Mesodermal cell (in vitro differentiated cells): ENCODE measurements around the gene SERTAD4. TPM values are rescaled to one million over a fixed set of nuclear protein-coding genes. Genes with fewer than 3 reads are reported as not detected.
"Not testable (repeated sequence)": the region's sequence is repeated elsewhere in the genome, so short reads cannot be mapped to it uniquely, and the experiment has no call there.

ENCODE experiments used
- H3K27ac ChIP-seq: 2 replicates; pipeline ENCODE4 v1.7.0; 2013; ENCODE audit warnings: mild to moderate bottlenecking, low read depth, low read length, moderate library complexity; ENCODE audit not compliant: severe bottlenecking
- H3K36me3 ChIP-seq: 2 replicates; pipeline ENCODE4 v1.7.1; 2013; ENCODE audit warnings: mild to moderate bottlenecking, low read length, moderate library complexity; ENCODE audit not compliant: control insufficient read depth, insufficient read depth
- H3K4me1 ChIP-seq: one replicate; pipeline ENCODE4 v1.7.1; 2013; ENCODE audit warnings: mild to moderate bottlenecking, low read length; ENCODE audit not compliant: insufficient read depth, control insufficient read depth, poor library complexity, severe bottlenecking
- H3K4me3 ChIP-seq: 2 replicates; pipeline ENCODE4 v1.7.0; 2013; ENCODE audit warnings: low read length, control low read depth, mild to moderate bottlenecking; ENCODE audit not compliant: insufficient read depth, poor library complexity, severe bottlenecking; ENCODE audit errors: extremely low read depth
- H3K9me3 ChIP-seq: 2 replicates; pipeline ENCODE4 v1.7.1; 2013; ENCODE audit warnings: mild to moderate bottlenecking, low read length, moderate library complexity; ENCODE audit not compliant: control insufficient read depth
- WGBS, 2 experiments: methylation state at CpG; one replicate each; pipeline ENCODE4 v1.1.5; 2013; ENCODE audit warnings: missing lambda C conversion rate in 2 of 2; ENCODE audit not compliant: insufficient coverage in 2 of 2; 5-methylcytosine and 5-hydroxymethylcytosine counted together
- polyA plus RNA-seq, 2 experiments: library from polyadenylated mRNA; stranded (reverse); fragments of 50-300 nt; gene quantifications; one replicate each; pipeline ENCODE4 v1.2.3, GENCODE V29; 2013

SERTAD4 gene
- 7.3 TPM for polyA plus RNA-seq (2013, experiment 1 of 2)
- polyA plus RNA-seq (2013, experiment 2 of 2): 7.9 TPM

DNA sequence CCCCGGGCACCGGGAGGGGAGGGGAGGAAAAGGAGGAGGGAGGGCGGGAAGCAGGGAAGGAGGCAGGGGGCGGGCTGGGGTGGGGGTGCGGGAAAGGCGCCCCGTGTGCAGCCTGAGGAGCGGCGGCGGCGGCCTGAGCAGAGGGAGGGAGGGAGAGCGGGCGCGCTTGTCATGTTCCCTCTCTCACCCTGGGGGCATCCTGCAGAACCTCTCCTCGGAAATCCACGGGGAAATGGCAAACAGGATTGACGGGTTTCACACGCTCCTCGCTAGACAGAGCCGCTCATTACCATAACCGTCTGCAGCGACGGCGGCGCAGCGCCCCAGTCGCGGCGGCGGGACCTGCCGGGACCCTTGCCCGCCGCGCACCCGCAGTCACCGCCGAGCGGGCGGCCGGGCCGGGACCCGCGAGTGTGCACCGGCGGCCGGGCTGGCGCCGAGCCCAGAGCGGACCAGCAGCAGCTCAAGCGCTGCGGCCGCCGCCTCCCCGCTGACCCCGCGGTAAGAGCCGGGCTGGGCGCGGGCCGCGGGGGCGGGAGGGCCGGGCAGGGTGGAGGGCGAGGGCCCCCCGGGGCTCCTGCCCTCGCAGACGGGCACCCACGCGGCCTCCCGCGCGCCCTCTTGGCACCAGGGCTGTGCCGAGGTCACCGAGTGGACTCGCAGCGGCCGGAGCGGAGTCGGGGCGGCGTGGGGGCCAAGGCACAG is at the start of gene SERTAD4:
Gene SERTAD4 (plus strand): TSS at position 286 of the 705 bp plus-strand sequence. CDS start 5,165 bp downstream, outside the sequence.
- 0% methylated on average over 25 to 61 of the region's 81 CpGs for WGBS, 2 experiments
- Histone ChIP-seq H3K27ac (peak within 1 kb of the TSS; percentile 55), H3K4me3 (peak within 1 kb of the TSS; percentile 68), H3K36me3 (no peaks in the 10 kb centered on the region), H3K9me3 (no peaks in the 10 kb centered on the region), H3K4me1 (peaks cover 21% of the 10 kb centered on the region)

DNA sequence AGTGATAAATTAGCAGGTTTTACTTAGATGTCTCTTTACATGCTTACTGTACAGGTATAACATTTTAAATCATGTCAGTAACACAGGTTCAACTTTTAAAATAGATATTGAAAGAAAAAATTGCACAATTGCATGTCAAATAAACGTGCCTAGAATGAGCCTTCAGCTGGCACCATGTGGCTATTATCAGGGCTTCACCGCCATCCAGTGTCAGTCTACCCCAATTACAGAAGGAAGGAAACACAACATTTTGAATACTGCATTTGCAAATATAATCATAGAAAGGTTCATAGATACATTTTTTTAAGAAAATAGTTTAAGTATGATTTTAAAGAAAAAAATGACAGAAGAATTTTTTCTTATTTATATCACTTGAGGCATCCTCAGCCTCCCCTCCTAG is 47.5 kb upstream of the SERTAD4 start:
- H3K4me3 ChIP-seq: no peak overlapping the region
- no peaks in the 10 kb centered on the region for H3K36me3 ChIP-seq
- WGBS, 2 experiments: 56% methylated on average over 1 of the region's 2 CpGs; no CpG with 5 or more reads in 1 of the 2 experiments
- H3K9me3 ChIP-seq: no peaks in the 10 kb centered on the region
- H3K27ac ChIP-seq: no peak overlapping the region
- peaks cover 14% of the 10 kb centered on the region for H3K4me1 ChIP-seq

DNA sequence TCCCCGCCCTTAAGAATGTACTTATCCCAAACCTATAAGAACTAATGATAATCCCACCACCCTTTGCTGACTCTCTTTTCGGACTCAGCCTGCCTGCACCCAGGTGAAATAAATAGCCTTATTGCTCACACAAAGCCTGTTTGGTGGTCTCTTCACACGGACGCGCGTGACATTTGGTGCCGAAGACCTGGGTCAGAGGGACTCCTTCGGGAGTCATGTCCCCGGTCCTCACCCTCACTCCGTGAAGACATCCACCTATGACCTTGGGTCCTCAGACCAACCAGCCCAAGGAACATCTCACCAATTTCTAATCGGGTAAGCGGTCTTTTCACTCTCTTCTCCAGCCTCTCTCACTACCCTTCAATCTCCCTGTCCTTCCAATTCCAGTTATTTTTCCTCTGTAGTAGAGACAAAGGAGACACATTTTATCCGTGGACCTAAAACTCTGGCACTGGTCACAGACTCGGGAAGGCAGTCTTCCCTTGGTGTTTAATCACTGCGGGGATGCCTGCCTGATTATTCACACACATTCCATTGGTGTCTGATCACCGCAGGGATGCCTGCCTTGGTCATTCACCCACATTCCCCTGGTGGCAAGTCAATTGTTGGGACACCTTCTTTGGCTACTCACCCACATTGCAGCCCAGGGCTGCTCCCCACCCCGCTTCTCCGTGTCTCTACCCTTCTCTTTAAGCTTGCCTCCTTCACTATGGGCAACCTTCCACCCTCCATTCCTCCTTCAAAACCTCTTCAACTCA is 44.6 kb upstream of the SERTAD4 start:
- 71 to 83% methylated on average over 12 to 18 of the region's 18 CpGs for WGBS, 2 experiments
- H3K4me1 ChIP-seq: peaks cover 14% of the 10 kb centered on the region
- H3K36me3 ChIP-seq, H3K9me3 ChIP-seq, H3K4me3 ChIP-seq: not testable (repeated sequence)
- peak overlapping the region; percentile 41 for H3K27ac ChIP-seq

DNA sequence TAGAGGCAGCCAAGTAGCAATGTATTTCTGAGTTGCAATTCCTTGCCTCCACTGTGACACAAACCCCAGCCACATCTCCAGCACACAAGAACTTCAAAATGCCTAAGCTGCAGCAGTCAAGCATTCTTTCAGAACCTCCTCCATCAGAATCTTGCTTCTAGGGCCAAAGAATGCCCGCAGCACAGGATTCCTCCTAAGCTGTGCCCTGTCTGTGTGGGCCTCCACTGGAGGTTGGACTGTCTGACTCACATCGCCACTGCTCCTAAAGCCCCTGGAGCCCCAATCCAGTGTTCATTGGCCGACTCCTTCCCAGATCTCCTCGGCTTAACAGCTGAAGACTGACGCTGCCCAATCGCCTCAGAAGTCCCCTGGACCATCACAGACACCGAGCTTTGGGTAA is 43.2 kb upstream of the SERTAD4 start:
- H3K9me3 ChIP-seq: no peaks in the 10 kb centered on the region
- H3K27ac ChIP-seq: no peak overlapping the region
- peaks cover 14% of the 10 kb centered on the region for H3K4me1 ChIP-seq
- H3K36me3 ChIP-seq: no peaks in the 10 kb centered on the region
- WGBS, 2 experiments: 94 to 95% methylated on average over 7 of the region's 7 CpGs
- H3K4me3 ChIP-seq: no peak overlapping the region

DNA sequence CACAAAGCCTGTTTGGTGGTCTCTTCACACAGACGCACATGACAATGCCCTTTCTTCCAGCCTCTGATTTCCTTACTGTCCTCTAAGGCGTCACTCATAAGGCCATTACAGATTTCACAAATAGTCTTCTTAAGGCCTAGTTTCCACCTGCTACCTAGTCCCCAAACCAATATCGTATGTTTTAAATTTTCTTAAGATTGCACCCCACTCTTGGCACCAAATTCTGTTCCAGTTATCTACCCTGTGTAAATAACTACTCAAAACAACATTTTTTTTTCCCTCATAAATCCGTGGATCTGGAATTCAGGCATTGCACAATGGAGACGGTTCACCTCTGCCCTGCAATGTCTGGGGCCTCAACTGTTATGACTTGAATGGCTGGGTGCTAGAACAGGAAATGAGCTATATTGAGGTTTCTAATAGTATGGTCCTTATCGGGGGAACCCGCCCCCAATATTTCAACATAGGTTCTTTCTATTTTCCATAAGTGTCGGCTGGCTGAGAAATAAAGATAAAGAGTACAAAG is 36.9 kb upstream of the SERTAD4 start:
- Histone ChIP-seq H3K27ac (no peak overlapping the region), H3K4me3 (no peak overlapping the region), H3K9me3 (peaks cover 10% of the 10 kb centered on the region), H3K4me1 (no peaks in the 10 kb centered on the region), H3K36me3 (no peaks in the 10 kb centered on the region)
- WGBS, 2 experiments: 89 to 97% methylated on average over 4 of the region's 8 CpGs

DNA sequence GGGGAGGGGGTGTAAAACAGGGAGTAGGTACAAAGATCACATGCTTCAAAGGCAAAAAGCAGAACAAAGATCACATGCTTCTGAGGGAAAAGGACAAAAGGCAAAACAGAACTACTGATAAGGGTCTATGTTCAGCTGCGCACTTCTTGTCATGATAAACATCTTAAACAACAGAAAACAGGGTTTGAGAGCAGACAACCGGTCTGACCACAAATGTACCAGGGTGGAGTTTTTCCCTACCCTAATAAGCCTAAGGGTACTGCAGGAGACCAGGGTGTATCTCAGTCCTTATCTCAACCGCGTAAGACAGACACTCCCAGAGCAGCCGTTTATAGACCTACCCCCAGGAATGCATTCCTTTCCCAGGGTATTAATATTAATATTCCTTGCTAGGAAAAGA is 36.3 kb upstream of the SERTAD4 start:
- 80 to 100% methylated on average over 1 of the region's 5 CpGs for WGBS, 2 experiments
- H3K9me3 ChIP-seq: peaks cover 10% of the 10 kb centered on the region
- not testable (repeated sequence) for H3K4me1 ChIP-seq, H3K36me3 ChIP-seq, H3K4me3 ChIP-seq, H3K27ac ChIP-seq

DNA sequence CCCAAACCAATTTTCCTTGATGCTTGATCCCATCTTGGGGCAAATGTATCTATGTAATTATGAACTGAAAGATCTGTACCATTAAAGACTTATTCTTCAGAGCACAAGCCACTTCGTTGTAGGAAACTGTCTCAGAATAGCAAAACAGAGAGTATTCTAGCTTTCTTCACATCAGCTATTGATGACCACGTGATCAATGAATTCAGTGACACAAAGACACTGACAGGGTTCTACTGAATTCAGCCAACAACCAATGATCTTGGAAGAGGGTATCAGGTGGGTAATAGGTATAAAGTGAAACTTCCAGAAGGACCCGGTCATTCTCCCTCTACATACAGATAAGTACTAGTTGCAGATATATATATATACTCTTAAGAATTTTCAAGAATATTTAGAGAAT is 33.8 kb upstream of the SERTAD4 start:
- WGBS, 2 experiments: 40% methylated on average over 1 of the region's 3 CpGs; no CpG with 5 or more reads in 1 of the 2 experiments
- H3K36me3 ChIP-seq: no peaks in the 10 kb centered on the region
- H3K4me3 ChIP-seq: no peak overlapping the region
- peaks cover 10% of the 10 kb centered on the region for H3K9me3 ChIP-seq
- H3K27ac ChIP-seq: no peak overlapping the region
- no peaks in the 10 kb centered on the region for H3K4me1 ChIP-seq

DNA sequence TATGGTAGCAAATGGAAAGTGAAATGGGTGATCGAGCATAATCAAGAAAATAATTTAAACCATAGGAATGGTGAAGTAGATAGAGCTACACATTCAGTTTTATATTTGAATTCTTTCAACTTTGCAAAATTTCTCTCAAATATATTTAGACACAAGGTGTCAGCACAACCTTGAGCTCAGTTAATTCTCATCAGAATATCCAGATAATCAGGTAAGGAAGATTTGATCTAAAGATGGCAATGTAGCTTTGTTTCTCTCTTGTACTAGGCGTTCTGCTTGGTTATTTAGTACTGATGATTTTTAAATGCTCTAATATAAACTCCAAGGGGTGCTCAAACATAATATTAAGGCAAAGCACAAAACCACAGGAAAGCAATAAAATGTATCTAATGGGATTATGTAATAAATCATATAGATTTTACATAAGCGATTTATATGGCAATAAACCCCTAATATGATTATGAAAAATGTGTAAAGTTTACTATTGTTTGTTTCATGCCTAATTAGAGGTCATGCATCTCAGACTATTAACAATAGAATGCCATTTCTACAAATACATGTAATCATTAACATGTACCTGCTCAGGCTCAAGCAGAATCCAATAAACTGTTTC is 32.4 kb upstream of the SERTAD4 start:
- H3K4me1 ChIP-seq: no peaks in the 10 kb centered on the region
- H3K27ac ChIP-seq: no peak overlapping the region
- H3K4me3 ChIP-seq: no peak overlapping the region
- peaks cover 10% of the 10 kb centered on the region for H3K9me3 ChIP-seq
- WGBS, 2 experiments: no CpG with 5 or more reads among the region's 3 CpGs
- no peaks in the 10 kb centered on the region for H3K36me3 ChIP-seq

DNA sequence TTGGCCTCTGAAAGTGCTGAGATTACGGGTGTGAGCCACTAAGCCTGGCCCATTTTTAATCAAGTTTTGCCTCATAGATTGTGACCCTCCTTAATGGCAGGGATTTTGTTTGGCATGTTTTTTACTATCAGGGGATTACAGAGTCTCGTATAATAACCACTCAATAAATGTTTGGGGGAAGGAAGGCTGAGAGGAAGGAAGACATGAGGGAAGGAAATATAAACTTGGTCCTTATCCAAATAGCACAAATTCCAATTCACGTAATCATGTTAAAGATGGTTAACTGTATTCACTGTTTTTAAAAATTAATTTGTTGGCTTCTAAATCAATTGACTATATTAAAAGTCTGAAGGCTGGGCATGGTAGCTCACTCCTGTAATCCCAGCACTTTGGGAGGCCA is 30.9 kb upstream of the SERTAD4 start:
- H3K4me1 ChIP-seq: no peaks in the 10 kb centered on the region
- H3K27ac ChIP-seq: no peak overlapping the region
- 88 to 91% methylated on average over 1 of the region's 3 CpGs for WGBS, 2 experiments
- H3K9me3 ChIP-seq: no peaks in the 10 kb centered on the region
- no peaks in the 10 kb centered on the region for H3K36me3 ChIP-seq
- no peak overlapping the region for H3K4me3 ChIP-seq

DNA sequence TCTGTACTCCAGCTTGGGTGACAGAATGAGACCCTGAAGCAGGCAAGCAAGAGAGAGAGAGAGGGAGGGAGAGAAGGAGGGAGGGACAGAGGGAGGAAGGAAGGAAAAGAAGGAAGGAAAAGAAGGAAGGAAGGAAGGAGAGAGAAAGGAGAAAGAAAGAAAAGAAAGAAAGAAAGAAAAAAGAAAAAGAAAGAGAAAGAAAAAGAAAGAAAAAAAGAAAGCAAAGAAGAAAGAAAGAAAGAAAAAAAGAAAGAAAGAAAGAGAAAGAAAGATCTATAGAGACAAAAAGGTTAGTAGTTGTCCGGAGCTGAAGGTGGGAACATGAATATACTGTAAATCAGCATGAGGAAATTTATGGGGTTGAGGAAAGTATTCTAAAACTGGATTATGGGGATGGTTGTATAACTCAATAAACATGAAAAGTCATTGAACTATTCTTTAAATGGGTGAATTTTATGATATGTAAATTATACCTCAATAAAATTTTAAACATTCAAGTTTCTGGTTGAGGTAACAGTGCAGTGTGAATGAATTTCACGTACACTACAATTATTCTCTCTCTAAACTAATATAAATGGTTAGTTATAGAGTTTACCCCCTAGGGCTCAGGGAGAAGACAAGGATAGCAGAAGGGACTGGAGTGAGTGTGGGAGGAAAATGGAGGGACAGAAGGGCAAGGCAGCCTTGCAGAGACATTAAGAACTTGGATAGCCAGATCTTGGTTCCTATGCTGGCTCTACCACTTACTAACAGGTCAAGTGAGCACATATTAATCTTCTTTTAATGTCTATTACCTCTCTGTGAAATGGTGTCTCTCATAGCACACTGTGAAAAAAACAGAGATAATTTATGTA is 24.8 kb upstream of the SERTAD4 start:
- H3K27ac ChIP-seq: no peak overlapping the region
- H3K9me3 ChIP-seq: no peaks in the 10 kb centered on the region
- H3K4me1 ChIP-seq: no peaks in the 10 kb centered on the region
- no peak overlapping the region for H3K4me3 ChIP-seq
- WGBS, 2 experiments: 89 to 92% methylated on average over 1 of the region's 2 CpGs
- no peaks in the 10 kb centered on the region for H3K36me3 ChIP-seq
